ENCODE data around the gene OR6X1.

Gene OR6X1

GRCh38 chr11:123754101-123754568 lies at the start of gene OR6X1:
OR6X1 (minus strand) TSS chr11:123754518; CDS start chr11:123754518, 0 bp downstream.
- no peak for TF ChIP-seq CTCF (conservative IDR thresholded peaks at IDR 0.05; ENCODE audit: low read depth)
- H3K27ac ChIP-seq: no peak within 1 kb of the TSS
- ChIA-PET CTCF (no interaction called here), POLR2A (ENCODE audit: low non-redundant PET) (no interaction called here)
- no peak for DNase-seq (ENCODE audit: low spot score)

GRCh38 chr11:123801765-123802164 lies 47.4 kb upstream of the OR6X1 start:
- no peak for DNase-seq (ENCODE audit: low spot score)
- TF ChIP-seq CTCF (conservative IDR thresholded peaks at IDR 0.05; ENCODE audit: low read depth): no peak
- ChIA-PET CTCF (no interaction called here), POLR2A (ENCODE audit: low non-redundant PET) (no interaction called here)
- H3K27ac ChIP-seq: no peak overlapping the region

- POLR2A ChIA-PET (ENCODE audit: low non-redundant PET): no interaction called here
- DNase-seq (ENCODE audit: low spot score): no peak
- TF ChIP-seq CTCF (conservative IDR thresholded peaks at IDR 0.05; ENCODE audit: low read depth): no peak
- CTCF ChIA-PET: no interaction called here
- no peak overlapping the region for H3K27ac ChIP-seq
These were observed 45.7 kb upstream of the OR6X1 start for GRCh38 chr11:123800036-123800435.

GRCh38 chr11:123799438-123799837 lies 45.1 kb upstream of the OR6X1 start:
- H3K27ac ChIP-seq: no peak overlapping the region
- ChIA-PET POLR2A (ENCODE audit: low non-redundant PET) (no interaction called here), CTCF (no interaction called here)
- no peak for DNase-seq (ENCODE audit: low spot score)
- no peak for TF ChIP-seq CTCF (conservative IDR thresholded peaks at IDR 0.05; ENCODE audit: low read depth)

- POLR2A ChIA-PET (ENCODE audit: low non-redundant PET): no interaction called here
- no peak for DNase-seq (ENCODE audit: low spot score)
- CTCF ChIA-PET: interaction anchor here (0.6 kb wide), 1 partner anchor 218 kb away, joined by 4 read pairs; no protein-coding TSS in a partner anchor
- no peak for TF ChIP-seq CTCF (conservative IDR thresholded peaks at IDR 0.05; ENCODE audit: low read depth)
- no peak overlapping the region for H3K27ac ChIP-seq
These were observed 44.4 kb upstream of the OR6X1 start for GRCh38 chr11:123798513-123799252.

GRCh38 chr11:123798079-123798478 lies 43.8 kb upstream of the OR6X1 start:
- H3K27ac ChIP-seq: no peak overlapping the region
- POLR2A ChIA-PET (ENCODE audit: low non-redundant PET): no interaction called here
- no peak for DNase-seq (ENCODE audit: low spot score)
- CTCF ChIA-PET: interaction anchor here (0.6 kb wide), 1 partner anchor 218 kb away, joined by 4 read pairs; no protein-coding TSS in a partner anchor
- no peak for TF ChIP-seq CTCF (conservative IDR thresholded peaks at IDR 0.05; ENCODE audit: low read depth)
